COR-L47 (cell line): ENCODE measurements around the gene CPA4.

Experiments used
- DNase-seq: peaks from one replicate; lab custom pipeline; 2025; lab: John Stamatoyannopoulos, UW

CPA4 gene

GRCh38 chr7:130364451-130364850 is 71.5 kb downstream of the CPA4 start:
- no peak for DNase-seq

GRCh38 chr7:130365088-130365487 is 72.1 kb downstream of the CPA4 start:
- DNase-seq: no peak

GRCh38 chr7:130365511-130366441 is 72.8 kb downstream of the CPA4 start:
- peak; percentile 98 for DNase-seq

- DNase-seq: no peak
Observed at GRCh38 chr7:130366564-130366963, 73.6 kb downstream of the CPA4 start.

GRCh38 chr7:130367088-130367755 is 74.3 kb downstream of the CPA4 start:
- no peak for DNase-seq

GRCh38 chr7:130367836-130368746 is 75.1 kb downstream of the CPA4 start:
- DNase-seq: no peak

GRCh38 chr7:130369110-130369711 is 76.2 kb downstream of the CPA4 start:
- DNase-seq: no peak

GRCh38 chr7:130369831-130370550 is 77.0 kb downstream of the CPA4 start:
- no peak for DNase-seq

- no peak for DNase-seq
Observed at GRCh38 chr7:130371046-130371445, 78.1 kb downstream of the CPA4 start.

- no peak for DNase-seq
Observed at GRCh38 chr7:130372402-130373165, 79.6 kb downstream of the CPA4 start.
